IMR-90 (cell line): ENCODE results near the gene FHL2. TPM values are rescaled to one million over a fixed set of nuclear protein-coding genes. Genes with fewer than 3 reads are reported as not detected.
A peak's percentile ranks its signal among the peaks of the same experiment; 100 is the strongest.

Experiments used
- ATAC-seq: fragments of 200-7000 bp; cut with Tn5 transposase; 2 replicates; pipeline ENCODE4 v1.9.1; 2020; ENCODE audit warnings: low read depth, mild to moderate bottlenecking, moderate library complexity
- BruUV-seq: library from RNA; stranded (reverse); fragments of 400-500 nt; replicated peaks from 2 replicates; lab custom pipeline; 2021; lab: Mats Ljungman, UMichigan
- CTCF ChIA-PET: fragments of 300-600 bp; formaldehyde crosslinking; extraction: SDS; loops from one replicate; lab custom pipeline; 2021; ENCODE audit warnings: antibody characterized with exemption; lab: Yijun Ruan, JAX
- POLR2A ChIA-PET: fragments of 300-600 bp; sonication (Branson Sonifier 250); formaldehyde crosslinking; loops from one replicate; lab custom pipeline; 2022; ENCODE audit warnings: antibody characterized with exemption; ENCODE audit not compliant: unreplicated experiment; lab: Charles Lee
- DNase-seq: peaks from one replicate; pipeline ENCODE4 v3.0.0; 2013
- H2AFZ ChIP-seq: replicated peaks from 2 replicates; pipeline ENCODE3; 2013; ENCODE audit warnings: low read length, mild to moderate bottlenecking; ENCODE audit not compliant: poor library complexity
- H2AK5ac ChIP-seq: 2 replicates; pipeline ENCODE4 v1.6.1; 2013; ENCODE audit warnings: low read depth, low read length, inconsistent platforms
- H2AK9ac ChIP-seq: replicated peaks from 2 replicates; pipeline ENCODE3; 2013; ENCODE audit warnings: mild to moderate bottlenecking, low read depth, low read length, moderate library complexity; ENCODE audit not compliant: poor library complexity
- H2BK120ac ChIP-seq: 2 replicates; pipeline ENCODE4 v1.6.1; 2013; ENCODE audit warnings: low read depth, low read length, inconsistent platforms
- H2BK15ac ChIP-seq: 3 replicates; pipeline ENCODE4 v1.6.1; 2013; ENCODE audit warnings: low read depth, low read length, inconsistent platforms
- H2BK20ac ChIP-seq: 2 replicates; pipeline ENCODE4 v1.6.1; 2013; ENCODE audit warnings: low read depth, mild to moderate bottlenecking, inconsistent platforms, low read length, moderate library complexity
- H2BK5ac ChIP-seq: 2 replicates; pipeline ENCODE4 v1.6.1; 2013; ENCODE audit warnings: mild to moderate bottlenecking, low read depth, low read length, inconsistent platforms; ENCODE audit not compliant: poor library complexity, severe bottlenecking
- H3K14ac ChIP-seq: replicated peaks from 2 replicates; pipeline ENCODE4 v1.6.1; 2013; ENCODE audit warnings: low read depth, low read length, inconsistent platforms
- H3K18ac ChIP-seq: 2 replicates; pipeline ENCODE4 v1.6.1; 2013; ENCODE audit warnings: low read depth, low read length, control low read depth
- H3K23ac ChIP-seq: 2 replicates; pipeline ENCODE4 v1.6.1; 2013; ENCODE audit warnings: low read depth, low read length, inconsistent platforms
- H3K27ac ChIP-seq: 2 replicates; pipeline ENCODE4 v1.5.1; 2013; ENCODE audit warnings: mild to moderate bottlenecking, control low read depth, low read length; ENCODE audit not compliant: insufficient read depth
- H3K27me3 ChIP-seq: 2 replicates; pipeline ENCODE4 v1.6.1; 2013; ENCODE audit warnings: low read length; ENCODE audit not compliant: control insufficient read depth, insufficient read depth
- H3K36me3 ChIP-seq: 2 replicates; pipeline ENCODE4 v1.6.1; 2013; ENCODE audit warnings: low read length, mixed read lengths; ENCODE audit not compliant: control insufficient read depth, insufficient read depth
- H3K4ac ChIP-seq: 2 replicates; pipeline ENCODE4 v1.6.1; 2013; ENCODE audit warnings: low read depth, low read length, inconsistent platforms
- H3K4me1 ChIP-seq: 2 replicates; pipeline ENCODE4 v1.6.1; 2013; ENCODE audit warnings: low read length, mixed read lengths; ENCODE audit not compliant: control insufficient read depth, insufficient read depth
- H3K4me2 ChIP-seq: 2 replicates; pipeline ENCODE4 v1.6.1; 2013; ENCODE audit warnings: low read depth, mild to moderate bottlenecking, control low read depth, low read length, moderate library complexity
- H3K4me3 ChIP-seq: 2 replicates; pipeline ENCODE4 v1.5.1; 2013; ENCODE audit warnings: low read depth, mild to moderate bottlenecking, control low read depth, low read length, moderate library complexity; ENCODE audit not compliant: insufficient read depth
- H3K56ac ChIP-seq: 2 replicates; pipeline ENCODE4 v1.6.1; 2013; ENCODE audit warnings: low read length, inconsistent platforms; ENCODE audit not compliant: insufficient read depth; ENCODE audit errors: extremely low read depth
- H3K79me1 ChIP-seq, 2 experiments: 2 replicates each; pipeline ENCODE4 v1.6.1; 2013; ENCODE audit warnings: low read length in 2 of 2, inconsistent platforms in 1 of 2, low read depth in 1 of 2
- H3K9ac ChIP-seq: 2 replicates; pipeline ENCODE4 v1.6.1; 2013; ENCODE audit warnings: low read depth, low read length, control low read depth
- H3K9me1 ChIP-seq: 2 replicates; pipeline ENCODE4 v1.6.1; 2013; ENCODE audit warnings: low read length, inconsistent platforms; ENCODE audit not compliant: insufficient read depth
- H3K9me3 ChIP-seq: 2 replicates; pipeline ENCODE4 v1.6.1; 2013; ENCODE audit warnings: low read length; ENCODE audit not compliant: control insufficient read depth, insufficient read depth
- H4K20me1 ChIP-seq: 2 replicates; pipeline ENCODE4 v1.6.1; 2013; ENCODE audit warnings: low read length, inconsistent platforms; ENCODE audit not compliant: insufficient read depth
- H4K5ac ChIP-seq: 2 replicates; pipeline ENCODE4 v1.6.1; 2013; ENCODE audit warnings: mild to moderate bottlenecking, low read depth, low read length, control low read depth
- H4K8ac ChIP-seq, 2 experiments: 2 replicates each; pipeline ENCODE4 v1.6.1; 2013; ENCODE audit warnings: low read depth in 2 of 2, low read length in 2 of 2, control low read depth in 1 of 2, inconsistent platforms in 1 of 2
- H4K91ac ChIP-seq: 2 replicates; pipeline ENCODE4 v1.6.1; 2013; ENCODE audit warnings: low read depth, low read length, inconsistent platforms; ENCODE audit not compliant: insufficient read depth
- BHLHE40 ChIP-seq: fragments of 150-350 bp; IDR thresholded peaks from 2 replicates; pipeline ENCODE4 v1.6.1; 2016; ENCODE audit warnings: mild to moderate bottlenecking, low read depth, low read length
- CEBPB ChIP-seq: IDR thresholded peaks from 2 replicates; pipeline ENCODE4 v1.6.1; 2012; ENCODE audit warnings: low read depth, low read length, improper control_type of control experiment
- CHD1 ChIP-seq: IDR thresholded peaks from 2 replicates; pipeline ENCODE4 v1.6.1; 2012; ENCODE audit warnings: low read depth, low read length, improper control_type of control experiment
- MAFK ChIP-seq: IDR thresholded peaks from 2 replicates; pipeline ENCODE4 v1.6.1; 2012; ENCODE audit warnings: low read depth, low read length, improper control_type of control experiment
- MAZ ChIP-seq: IDR thresholded peaks from 2 replicates; pipeline ENCODE4 v1.6.1; 2012; ENCODE audit warnings: low read depth, mild to moderate bottlenecking, low read length, improper control_type of control experiment, moderate library complexity, borderline replicate concordance
- MXI1 ChIP-seq: IDR thresholded peaks from 2 replicates; pipeline ENCODE4 v1.6.1; 2012; ENCODE audit warnings: low read depth, mild to moderate bottlenecking, low read length, moderate library complexity, borderline replicate concordance
- NFE2L2 ChIP-seq: fragments of 150-350 bp; IDR thresholded peaks from 2 replicates; pipeline ENCODE4 v1.6.1; 2016; ENCODE audit warnings: low read depth, mild to moderate bottlenecking, low read length
- RAD21 ChIP-seq: IDR thresholded peaks from 2 replicates; pipeline ENCODE4 v1.6.1; 2012; ENCODE audit warnings: low read length, improper control_type of control experiment
- RCOR1 ChIP-seq: IDR thresholded peaks from 2 replicates; pipeline ENCODE4 v1.6.1; 2012; ENCODE audit warnings: mild to moderate bottlenecking, low read length, improper control_type of control experiment; ENCODE audit not compliant: insufficient replicate concordance
- RFX5 ChIP-seq: IDR thresholded peaks from 2 replicates; pipeline ENCODE4 v1.8.0; 2012; ENCODE audit warnings: low read depth, mild to moderate bottlenecking, low read length, moderate library complexity
- WGBS, 2 experiments: methylation state at CpG; one replicate each; pipeline versions ENCODE4 v1.1.5 to v1.1.7; 2013; ENCODE audit warnings: missing lambda C conversion rate in 2 of 2; ENCODE audit not compliant: insufficient read length in 1 of 2; ENCODE audit errors: extremely low coverage in 2 of 2; 5-methylcytosine and 5-hydroxymethylcytosine counted together
- dilution Hi-C: fragments of 300-500 bp; cut with HindIII; formaldehyde crosslinking; loops from one replicate; pipeline ENCODE4 v1.14.3; 2018; ENCODE audit warnings: low sequenced_read_pairs; ENCODE audit not compliant: unreplicated experiment
- in situ Hi-C: fragments of 300-500 bp; cut with MboI; formaldehyde crosslinking; loops from 3 replicates; pipeline ENCODE4 v1.14.3; 2019; ENCODE audit warnings: low sequenced_read_pairs, inconsistent platforms, mixed read lengths
- intact Hi-C: fragments of 100-400 bp; cut with micrococcal nuclease; formaldehyde crosslinking; loops from 2 replicates; pipeline ENCODE4 v1.10.0; 2022
- polyA plus RNA-seq, 3 experiments: library from polyadenylated mRNA; depleted of rRNA; stranded (reverse); fragments of >200 nt; gene quantifications; 2 replicates each; pipeline ENCODE4 v1.2.3, GENCODE V29; 2012; ENCODE audit warnings: low replicate concordance in 1 of 3
- total RNA-seq: library from RNA; depleted of rRNA; stranded (reverse); fragments of >200 nt; gene quantifications from 2 replicates; pipeline ENCODE4 v1.2.3, GENCODE V29; 2012
- TF ChIP-seq, protein P1 (sequence below): conservative IDR thresholded peaks from 2 replicates; pipeline ENCODE4 v1.5.1; 2012; ENCODE audit warnings: mild to moderate bottlenecking, low read depth, low read length, improper control_type of control experiment
- TF ChIP-seq, protein P2 (sequence below): fragments of 150-350 bp; IDR thresholded peaks from 2 replicates; pipeline ENCODE4 v1.6.1; 2016; ENCODE audit warnings: low read depth, mild to moderate bottlenecking, low read length, moderate library complexity, borderline replicate concordance

Gene FHL2
- total and polyA plus RNA-seq, 2 of the 4 experiments (the other 2 are of a cell fraction), result 464 to 550 TPM

DNA sequence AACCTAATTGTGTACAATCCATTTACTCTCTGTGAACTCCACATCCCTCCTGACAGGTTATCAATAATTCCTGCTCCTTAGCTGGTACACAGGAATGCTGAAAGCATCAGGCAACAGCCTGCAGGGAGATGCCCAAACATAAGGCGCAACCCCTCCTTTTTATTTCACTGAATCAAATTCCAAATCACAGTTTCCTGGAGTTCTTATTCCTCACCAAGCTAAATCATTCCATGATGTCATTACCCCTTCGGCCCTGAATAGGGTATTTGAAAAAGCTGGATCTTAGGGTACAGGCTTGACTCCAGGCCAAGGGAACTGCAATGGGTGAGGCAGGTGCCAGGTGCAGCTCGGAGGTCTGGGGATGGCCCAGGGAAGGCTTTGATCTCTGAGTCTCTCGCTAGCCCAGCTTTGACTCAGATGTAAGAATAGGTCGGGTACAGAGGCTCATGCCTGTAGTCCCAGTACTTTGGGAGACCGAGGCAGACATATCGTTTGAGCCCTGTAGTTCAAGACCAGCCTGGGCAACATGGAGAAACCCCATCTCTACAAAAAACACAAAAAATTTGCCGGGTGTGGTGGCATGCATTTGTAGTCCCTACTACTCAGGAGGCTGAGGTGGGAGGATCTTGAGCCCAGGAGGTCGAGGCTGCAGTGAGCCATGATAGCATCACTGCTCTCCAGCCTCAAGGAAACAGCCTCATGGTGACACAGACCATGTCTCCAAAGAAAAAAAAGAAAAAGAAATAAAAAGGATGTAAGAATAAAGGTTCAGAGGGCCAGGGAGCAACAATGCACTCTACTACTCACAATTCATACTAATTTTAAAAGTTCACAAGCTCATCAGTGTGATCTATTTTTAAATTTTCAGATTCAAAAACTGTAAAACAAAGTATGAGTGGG lies 6.8 kb downstream of the FHL2 start:
- H2AK9ac ChIP-seq, result no peak overlapping the region
- dilution Hi-C loops (no loop called here), in situ Hi-C loops (no loop called here), intact Hi-C loops (loop anchor here (5.0 kb wide), 1 partner anchor 50 kb away; no protein-coding TSS in a partner anchor)
- no peaks in the 10 kb centered on the region for H3K27me3 ChIP-seq
- H3K27ac ChIP-seq, result peak overlapping the region; percentile 98
- peak overlapping the region; percentile 73 to 77 for H4K8ac ChIP-seq
- H3K23ac ChIP-seq, result 0 out of 2 replicates have a peak overlapping the region, but pooled peaks have one; percentile 21
- H2AK5ac ChIP-seq, result peak overlapping the region; percentile 84
- peak overlapping the region; percentile 21; the same call in 2 of the 3 replicates for H2BK15ac ChIP-seq
- peaks cover 52% of the 10 kb centered on the region for H3K4me1 ChIP-seq
- H3K9ac ChIP-seq, result peak overlapping the region; percentile 39; the same call in 1 of the 2 replicates
- H4K91ac ChIP-seq, result peak overlapping the region; percentile 92
- H4K20me1 ChIP-seq, result peaks cover 74% of the 10 kb centered on the region
- ChIA-PET CTCF (interaction anchor here (0.6 to 0.7 kb wide), 3 partner anchors 12 to 76 kb away, joined by 3 to 6 read pairs (median 4); no protein-coding TSS in a partner anchor), POLR2A (interaction anchor here (1.0 kb wide), 1 partner anchor 124 kb away, joined by 3 read pairs; no protein-coding TSS in a partner anchor)
- peak overlapping the region; percentile 60; the same call in 1 of the 2 replicates for H3K14ac ChIP-seq
- H3K79me1 ChIP-seq, result peaks cover 3 to 76% of the 10 kb centered on the region in 2 experiments; a peak in 3 of 4 replicates
- no peaks in the 10 kb centered on the region for H3K9me3 ChIP-seq
- H4K5ac ChIP-seq, result peak overlapping the region; percentile 98
- peaks cover 47% of the 10 kb centered on the region for H3K9me1 ChIP-seq
- no peak overlapping the region for H3K4me3 ChIP-seq
- BruUV-seq, result no TSS peak
- peak overlapping the region; percentile 65; the same call in 1 of the 2 replicates for H2BK20ac ChIP-seq
- peak overlapping the region; percentile 96 for H2BK5ac ChIP-seq
- H3K18ac ChIP-seq, result peak overlapping the region; percentile 98
- WGBS, 2 experiments, result no CpG with 5 or more reads among the region's 9 CpGs
- no peak overlapping the region for H2AFZ ChIP-seq
- peak overlapping the region; percentile 81 for H2BK120ac ChIP-seq
- TF ChIP-seq CEBPB (no peak), RCOR1 (no peak), MAFK (no peak), CHD1 (no peak), RAD21 (no peak), MAZ (no peak), NFE2L2 (no peak), RFX5 (no peak), MXI1 (no peak), BHLHE40 (no peak)
- TF ChIP-seq, protein P1, sequence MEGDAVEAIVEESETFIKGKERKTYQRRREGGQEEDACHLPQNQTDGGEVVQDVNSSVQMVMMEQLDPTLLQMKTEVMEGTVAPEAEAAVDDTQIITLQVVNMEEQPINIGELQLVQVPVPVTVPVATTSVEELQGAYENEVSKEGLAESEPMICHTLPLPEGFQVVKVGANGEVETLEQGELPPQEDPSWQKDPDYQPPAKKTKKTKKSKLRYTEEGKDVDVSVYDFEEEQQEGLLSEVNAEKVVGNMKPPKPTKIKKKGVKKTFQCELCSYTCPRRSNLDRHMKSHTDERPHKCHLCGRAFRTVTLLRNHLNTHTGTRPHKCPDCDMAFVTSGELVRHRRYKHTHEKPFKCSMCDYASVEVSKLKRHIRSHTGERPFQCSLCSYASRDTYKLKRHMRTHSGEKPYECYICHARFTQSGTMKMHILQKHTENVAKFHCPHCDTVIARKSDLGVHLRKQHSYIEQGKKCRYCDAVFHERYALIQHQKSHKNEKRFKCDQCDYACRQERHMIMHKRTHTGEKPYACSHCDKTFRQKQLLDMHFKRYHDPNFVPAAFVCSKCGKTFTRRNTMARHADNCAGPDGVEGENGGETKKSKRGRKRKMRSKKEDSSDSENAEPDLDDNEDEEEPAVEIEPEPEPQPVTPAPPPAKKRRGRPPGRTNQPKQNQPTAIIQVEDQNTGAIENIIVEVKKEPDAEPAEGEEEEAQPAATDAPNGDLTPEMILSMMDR, result no peak
- TF ChIP-seq, protein P2, sequence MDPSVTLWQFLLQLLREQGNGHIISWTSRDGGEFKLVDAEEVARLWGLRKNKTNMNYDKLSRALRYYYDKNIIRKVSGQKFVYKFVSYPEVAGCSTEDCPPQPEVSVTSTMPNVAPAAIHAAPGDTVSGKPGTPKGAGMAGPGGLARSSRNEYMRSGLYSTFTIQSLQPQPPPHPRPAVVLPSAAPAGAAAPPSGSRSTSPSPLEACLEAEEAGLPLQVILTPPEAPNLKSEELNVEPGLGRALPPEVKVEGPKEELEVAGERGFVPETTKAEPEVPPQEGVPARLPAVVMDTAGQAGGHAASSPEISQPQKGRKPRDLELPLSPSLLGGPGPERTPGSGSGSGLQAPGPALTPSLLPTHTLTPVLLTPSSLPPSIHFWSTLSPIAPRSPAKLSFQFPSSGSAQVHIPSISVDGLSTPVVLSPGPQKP, result no peak
- ATAC-seq (no peak), DNase-seq (no peak)
- 0 out of 2 replicates have a peak overlapping the region, but pooled peaks have one; percentile 16 for H3K56ac ChIP-seq
- H3K36me3 ChIP-seq, result peaks cover 73% of the 10 kb centered on the region
- peak overlapping the region; percentile 91 for H3K4ac ChIP-seq
- peak overlapping the region; percentile 80 for H3K4me2 ChIP-seq
